Measurements from ENCODE around the gene GRM8. TPM values are rescaled to one million over a fixed set of nuclear protein-coding genes. Genes with fewer than 3 reads are reported as not detected.

Gene GRM8
- total and polyA plus RNA-seq, 10 of the 15 experiments (the other 5 are each of a cell fraction or from before 2014, with no cell fraction given), result 0.33 to 7.1 (median 0.45) TPM; not detected in 2

GRCh38 chr7:126776498-126776897 is 476.2 kb downstream of the GRM8 start:
- BruUV-seq (replicated peaks), result no TSS peak
- intact Hi-C loops (cut with micrococcal nuclease; ENCODE audit: unreplicated experiment), result no loop called here
- H2AFZ ChIP-seq (ENCODE audit: control insufficient read depth, low read depth, low read length), result no peak overlapping the region

More at GRCh38 chr7:126776498-126776897, 476.2 kb downstream of the GRM8 start:
- no peak overlapping the region for H3K9ac ChIP-seq (ENCODE audit: control insufficient read depth, insufficient read depth, low read length)
- no peaks in the 10 kb centered on the region for H4K20me1 ChIP-seq (ENCODE audit: control insufficient read depth, insufficient read depth)
- TF ChIP-seq IRF5 (IDR thresholded peaks at IDR 0.05; ENCODE audit: borderline replicate concordance), result no peak
- TF ChIP-seq KDM1A (IDR thresholded peaks at IDR 0.05; ENCODE audit: borderline replicate concordance), result no peak
- no peak for TF ChIP-seq RB1 (IDR thresholded peaks at IDR 0.05; ENCODE audit: borderline replicate concordance)
- TF ChIP-seq PAX8 (IDR thresholded peaks at IDR 0.05), result no peak
- TF ChIP-seq ZNF274 (IDR thresholded peaks at IDR 0.05; ENCODE audit: insufficient read depth, insufficient read length), result no peak
- TF ChIP-seq PKNOX1 (IDR thresholded peaks at IDR 0.05), result no peak
- TF ChIP-seq E4F1 (IDR thresholded peaks at IDR 0.05; ENCODE audit: borderline replicate concordance, partially characterized antibody), result no peak
- no peak for TF ChIP-seq FOXK2 (IDR thresholded peaks at IDR 0.05)
- TF ChIP-seq HSF1 (IDR thresholded peaks at IDR 0.05; ENCODE audit: low read depth, low read length), result no peak
- TF ChIP-seq CBX3 (IDR thresholded peaks at IDR 0.05; ENCODE audit: borderline replicate concordance, low read depth), result no peak
- no peak for TF ChIP-seq SMC3 (IDR thresholded peaks at IDR 0.05; ENCODE audit: borderline replicate concordance, low read length)
- no peak for TF ChIP-seq SUPT20H (IDR thresholded peaks at IDR 0.05; ENCODE audit: borderline replicate concordance, control insufficient read depth, low read depth, low read length)
- no peak for TF ChIP-seq ETV6 (conservative IDR thresholded peaks at IDR 0.05 in 1 of 2, IDR thresholded peaks at IDR 0.05 in 1 of 2; ENCODE audit: borderline replicate concordance in 1 of 2, low read depth in 1 of 2)
- TF ChIP-seq IRF4 (IDR thresholded peaks at IDR 0.05; ENCODE audit: low read depth, low read length), result no peak
- no peak for TF ChIP-seq ZZZ3 (IDR thresholded peaks at IDR 0.05; ENCODE audit: control insufficient read depth, insufficient read length, low read depth)
- TF ChIP-seq SREBF1 (IDR thresholded peaks at IDR 0.05; ENCODE audit: low read length), result no peak
- no peak for TF ChIP-seq STAT3 (IDR thresholded peaks at IDR 0.05; ENCODE audit: low read depth, low read length)
- no peak for TF ChIP-seq RELA (IDR thresholded peaks at IDR 0.05; ENCODE audit: borderline replicate concordance, partially characterized antibody)
- no peak for TF ChIP-seq EGR1 (IDR thresholded peaks at IDR 0.05; ENCODE audit: borderline replicate concordance in 1 of 2, low read depth in 2 of 2, low read length in 2 of 2)
- no peaks in the 10 kb centered on the region for H3K36me3 ChIP-seq (ENCODE audit: control insufficient read depth in 2 of 2, insufficient read depth in 2 of 2, low read length in 1 of 2)
- ATAC-seq, result no peak
- 78% methylated on average over 3 of the region's 3 CpGs for WGBS (ENCODE audit: insufficient coverage, insufficient replicate concordance, low lambda C conversion rate, missing lambda C conversion rate)
- RAD21 ChIA-PET (ENCODE audit: unreplicated experiment), result no interaction called here
- POLR2A ChIA-PET, result no interaction called here
- in situ Hi-C loops (cut with MboI), result no loop called here
- no peaks in the 10 kb centered on the region for H3K27me3 ChIP-seq (replicated peaks in 1 of 2; ENCODE audit: control insufficient read depth in 2 of 2, insufficient read depth in 2 of 2, low read length in 1 of 2)
- H3K9me3 ChIP-seq (replicated peaks; ENCODE audit: control insufficient read depth, insufficient read depth, low read length), result no peaks in the 10 kb centered on the region; the same call in 2 of the 3 replicates
- SMC1A ChIA-PET (ENCODE audit: uncharacterized antibody, unreplicated experiment), result interaction anchor here (0.9 to 1.1 kb wide), 2 partner anchors 11 to 74 kb away, joined by 3 to 4 read pairs; no protein-coding TSS in a partner anchor
- no peak for DNase-seq (ENCODE audit: low read depth, low spot score)
- H3K4me1 ChIP-seq (ENCODE audit: control insufficient read depth, insufficient read depth, low read length), result no peaks in the 10 kb centered on the region
- H3K4me3 ChIP-seq, result no peak overlapping the region
- no peak overlapping the region for H3K4me2 ChIP-seq (ENCODE audit: control insufficient read depth, insufficient read depth)
- CTCF ChIA-PET, result interaction anchor here (1.5 kb wide), 1 partner anchor 27 kb away, joined by 3 read pairs; no protein-coding TSS in a partner anchor
- H3K79me2 ChIP-seq (ENCODE audit: control insufficient read depth, insufficient read depth, low read length), result no peaks in the 10 kb centered on the region
- H3K27ac ChIP-seq (ENCODE audit: control insufficient read depth, insufficient read depth), result no peak overlapping the region
- no peak for FAIRE-seq

All from GM12878 (cell line).